ENCODE measurements around the gene KIF5A.

The KIF5A gene

DNA sequence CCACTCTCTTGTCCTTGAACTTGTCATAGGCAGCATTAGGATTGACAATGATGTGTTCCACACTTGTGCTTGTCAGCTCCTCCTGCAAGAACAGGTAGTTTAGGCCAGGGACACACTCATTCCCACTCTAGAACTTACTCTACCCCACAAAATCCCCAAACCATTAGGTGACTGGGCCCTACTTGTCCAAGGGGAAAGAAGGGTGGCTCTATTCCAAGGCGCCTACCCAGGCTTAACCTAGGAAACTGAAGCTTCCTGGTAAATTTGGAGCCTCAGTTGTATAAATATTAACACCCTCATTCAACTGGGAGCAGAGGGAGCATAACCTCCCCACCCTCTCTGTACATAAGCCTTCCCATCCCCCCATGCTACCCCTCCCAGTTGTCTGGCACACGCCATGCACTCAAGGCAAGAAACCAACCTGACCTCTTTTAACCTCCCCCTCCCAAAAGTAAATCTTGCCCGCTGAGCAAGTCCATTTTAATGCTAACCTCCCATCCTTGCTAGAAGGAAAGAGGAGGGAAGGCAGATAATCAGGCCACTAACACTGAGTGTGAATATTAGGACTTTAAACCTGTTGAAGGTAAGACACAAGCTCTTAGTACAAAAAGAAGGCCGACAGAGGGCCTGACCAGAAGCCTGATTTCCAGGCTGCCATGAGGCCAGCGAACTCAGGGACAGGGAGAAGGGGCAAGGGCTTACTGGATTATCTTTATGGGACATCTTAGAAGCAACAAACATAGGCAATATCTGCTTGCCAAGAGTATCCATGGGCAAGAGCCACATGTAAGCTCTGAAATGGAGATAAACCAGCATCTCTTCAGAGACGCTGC, 13.9 kb upstream of the KIF5A start:
- DNase-seq, result no peak

DNA sequence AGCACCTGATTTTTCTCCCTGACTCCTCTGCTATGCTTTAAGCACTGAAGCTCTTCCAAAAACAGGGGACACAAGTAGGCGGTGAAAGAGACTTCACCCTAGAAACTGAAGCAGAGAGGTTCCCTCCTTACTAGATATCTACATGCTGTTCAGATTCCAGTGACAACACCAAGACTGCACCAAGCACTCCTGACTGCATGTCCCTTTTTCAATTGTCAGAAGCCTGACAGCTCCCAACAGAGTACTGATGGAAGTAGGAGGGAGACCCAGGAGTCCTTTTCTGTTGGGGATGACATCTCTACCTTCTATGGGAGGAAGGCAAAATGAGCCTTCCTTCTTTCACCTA, 13.3 kb upstream of the KIF5A start:
- no peak for DNase-seq

- DNase-seq, result no peak
Measured at GRCh38 chr12:57539134-57539768, 10.6 kb upstream of the KIF5A start.

- DNase-seq, result no peak
Measured at GRCh38 chr12:57541001-57541400, 8.8 kb upstream of the KIF5A start.

- DNase-seq, result no peak
Measured at GRCh38 chr12:57541717-57542116, 8.1 kb upstream of the KIF5A start.

GRCh38 chr12:57543581-57543980, 6.3 kb upstream of the KIF5A start:
- DNase-seq, result no peak

GRCh38 chr12:57545809-57546437, 3.9 kb upstream of the KIF5A start:
- DNase-seq, result no peak

DNA sequence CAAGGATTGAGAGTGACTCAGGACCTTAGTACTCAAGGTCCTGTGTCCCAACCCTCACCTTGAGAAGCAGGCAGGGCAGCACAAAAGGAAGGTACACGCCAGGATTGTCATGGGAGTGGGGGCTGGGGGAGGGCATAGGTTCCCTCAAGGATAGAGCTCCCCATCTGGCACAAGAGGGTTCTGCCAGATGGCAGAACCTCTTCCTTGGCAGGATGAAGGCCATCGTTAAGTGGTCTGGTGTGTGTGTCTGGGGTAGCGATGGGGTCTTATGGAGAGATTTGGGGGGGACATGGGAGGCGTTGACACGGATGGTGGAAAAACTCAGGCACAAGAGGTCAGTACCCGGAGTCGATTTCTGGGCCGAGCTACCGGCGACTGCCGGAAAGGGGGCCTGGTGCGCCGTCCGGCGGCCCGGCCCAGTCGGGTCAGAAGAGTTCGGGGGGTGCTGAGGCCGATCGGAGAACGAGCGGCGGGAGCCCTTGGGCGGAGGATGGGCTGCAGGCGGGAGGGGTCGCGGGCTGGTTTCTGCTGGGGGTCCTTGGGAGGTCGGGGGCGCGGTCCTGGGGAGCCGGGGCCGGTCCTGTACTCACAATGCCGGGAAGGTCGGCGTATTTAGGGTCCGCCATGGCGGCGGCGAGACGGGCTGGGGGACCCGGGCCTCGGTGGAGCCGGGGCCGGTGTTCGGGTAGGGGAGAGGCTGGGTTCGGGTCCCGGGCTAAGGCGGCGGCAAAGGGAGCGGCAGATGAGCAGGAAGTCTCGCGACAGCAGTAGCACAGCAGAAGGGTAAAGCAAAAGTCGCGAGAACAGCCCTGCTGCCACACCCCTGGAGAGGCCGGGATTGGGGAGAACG, 3.2 kb upstream of the KIF5A start, which contains the start of gene DCTN2:
Gene DCTN2, minus strand, starts transcription at position 755 of the 850 bp plus-strand sequence. Its CDS starts 129 bp downstream, at position 626.
- DNase-seq, result peak; percentile 95

DNA sequence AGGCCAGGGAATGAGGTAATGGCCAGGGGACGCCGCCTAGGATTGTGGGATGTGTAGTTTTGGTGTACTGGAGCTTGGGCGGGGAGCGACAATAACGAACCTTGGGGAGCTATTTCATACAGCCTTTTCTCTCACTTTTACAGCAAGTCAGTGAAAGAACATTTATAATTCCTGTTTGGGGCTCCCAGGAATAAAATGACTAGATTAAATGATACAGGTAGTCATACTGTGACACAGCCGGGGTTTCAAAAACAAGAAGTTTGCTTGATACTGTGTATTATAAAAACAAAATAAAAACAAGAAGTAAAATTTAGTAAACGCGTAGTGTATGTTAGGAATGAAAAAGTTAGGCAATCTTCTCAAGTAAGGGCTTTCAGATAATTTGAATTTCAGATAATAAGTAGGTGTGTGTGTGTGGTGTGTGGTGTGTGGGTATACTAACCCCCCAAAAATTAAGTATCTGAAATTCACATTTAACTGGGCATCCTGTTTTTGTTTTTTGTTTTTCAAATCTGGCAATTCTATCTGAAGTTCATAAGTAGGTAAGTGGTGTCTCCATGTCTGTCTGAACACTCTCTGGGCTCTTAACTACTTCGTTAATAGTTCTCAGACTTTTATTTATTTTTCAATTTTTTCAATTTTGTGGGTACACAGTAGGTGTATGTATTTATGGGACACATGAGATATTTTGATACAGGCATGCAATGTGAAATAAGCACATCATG, 2.4 kb upstream of the KIF5A start:
- DNase-seq, result no peak

GRCh38 chr12:57548013-57548315, 1.9 kb upstream of the KIF5A start:
- no peak for DNase-seq

DNA sequence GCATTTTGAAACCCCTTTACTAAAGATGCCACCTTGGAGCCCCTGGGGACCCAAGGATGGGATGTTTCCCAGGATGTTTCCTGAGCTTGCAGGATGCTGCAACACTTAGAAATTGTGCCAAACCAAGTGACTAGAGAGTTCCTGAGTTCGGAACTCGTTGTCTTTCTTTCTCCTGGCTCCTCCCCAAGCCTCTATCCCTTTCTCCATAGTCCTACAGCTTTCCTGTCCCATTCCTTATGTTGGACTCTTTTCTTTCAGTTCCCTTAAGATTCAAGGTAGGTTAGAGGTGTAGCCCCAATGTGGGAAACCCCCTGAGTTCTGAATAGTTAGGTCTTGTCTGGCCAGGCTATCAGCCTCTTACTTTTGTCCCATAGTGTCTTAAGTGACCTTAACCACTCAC, 1.4 kb upstream of the KIF5A start:
- no peak for DNase-seq

GRCh38 chr12:57549203-57549908, 488 bp upstream of the KIF5A start:
- no peak for DNase-seq

DNA sequence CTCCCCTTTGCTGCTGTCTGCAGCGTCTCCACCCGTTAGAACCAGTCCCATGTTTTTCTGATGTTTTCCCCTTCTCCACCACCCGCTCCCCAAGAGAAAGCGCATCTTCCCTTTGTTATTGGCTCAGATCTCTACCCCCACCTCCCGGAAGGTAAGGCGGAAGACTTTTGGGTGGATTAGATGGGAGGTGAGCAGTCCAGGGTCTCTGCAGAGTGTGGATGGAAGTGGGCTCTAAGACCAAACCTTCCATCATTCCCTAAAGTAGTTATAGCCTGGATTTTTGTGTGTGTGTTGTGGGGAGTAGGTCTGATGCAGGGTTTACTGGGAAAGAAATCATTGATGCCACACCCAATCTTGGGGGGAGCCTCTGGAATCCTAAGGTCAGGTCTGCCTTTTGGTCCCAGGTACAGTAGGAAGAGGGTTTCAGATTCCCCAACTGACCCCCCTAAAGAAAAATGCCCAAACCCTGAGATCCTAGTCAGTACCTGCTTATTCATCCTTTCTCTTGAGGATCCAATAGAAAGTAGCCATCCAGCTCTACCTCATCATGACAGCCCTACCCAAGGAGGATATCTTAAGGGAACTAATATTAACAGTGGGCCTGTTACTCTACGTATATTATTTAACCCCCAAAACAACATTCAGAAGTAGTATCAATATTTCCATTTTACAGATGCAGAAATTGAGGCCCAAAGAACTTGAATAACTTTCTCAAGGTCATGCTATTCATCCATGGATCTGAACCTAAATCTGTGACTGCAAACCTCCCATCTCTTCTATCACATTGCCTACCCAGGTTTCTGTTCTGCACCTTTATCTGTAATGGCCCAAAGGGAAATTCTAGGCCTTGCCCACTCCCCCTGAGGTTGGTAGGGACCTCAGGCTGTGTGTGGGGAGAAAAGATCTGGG, 1.1 kb downstream of the KIF5A start:
- DNase-seq, result no peak

GRCh38 chr12:57551637-57552305, 1.9 kb downstream of the KIF5A start:
- DNase-seq, result no peak

- no peak for DNase-seq
Measured at GRCh38 chr12:57552306-57552651, 2.4 kb downstream of the KIF5A start.

GRCh38 chr12:57552835-57553313, 3.0 kb downstream of the KIF5A start:
- no peak for DNase-seq

DNA sequence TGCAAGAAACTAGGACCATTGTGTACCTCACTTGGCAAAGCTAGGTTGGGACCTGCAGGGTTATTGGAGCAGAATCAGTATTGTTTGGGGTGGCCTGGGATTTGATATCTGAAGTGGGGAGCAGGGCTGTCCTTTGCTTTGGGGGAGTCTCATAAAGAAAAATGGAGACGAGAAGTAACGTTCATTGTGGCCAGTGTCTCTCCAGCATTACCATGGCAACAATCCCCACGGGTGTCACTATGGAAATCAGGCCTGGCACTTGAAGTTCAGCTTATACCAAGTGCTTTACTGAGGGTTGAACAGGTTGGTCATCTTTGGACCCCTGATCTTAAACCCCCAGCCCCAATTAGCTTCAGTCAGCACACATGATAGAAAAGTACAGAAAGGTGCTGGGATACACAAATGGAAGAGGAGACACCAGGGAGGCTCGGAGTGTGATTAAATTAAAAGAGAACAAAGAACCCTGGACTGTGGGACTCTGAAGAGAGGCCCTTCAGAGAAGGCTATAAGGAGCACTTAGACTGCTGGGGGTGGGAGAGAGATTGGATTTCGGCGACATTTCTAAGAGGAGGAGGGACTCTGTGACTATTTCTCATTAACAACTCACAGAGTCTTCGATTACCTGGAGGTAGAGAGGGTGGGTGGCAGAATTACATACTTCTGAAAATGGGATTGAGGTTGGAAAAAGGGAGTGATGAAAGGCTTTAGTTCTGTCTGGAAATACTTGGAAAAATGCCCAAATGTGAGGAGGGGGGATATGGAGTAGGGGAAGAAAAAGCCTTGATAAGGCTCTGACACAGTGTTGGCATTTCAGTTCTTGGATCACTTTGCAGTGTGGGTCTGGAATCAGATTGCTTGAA, 3.7 kb downstream of the KIF5A start:
- DNase-seq, result no peak

DNA sequence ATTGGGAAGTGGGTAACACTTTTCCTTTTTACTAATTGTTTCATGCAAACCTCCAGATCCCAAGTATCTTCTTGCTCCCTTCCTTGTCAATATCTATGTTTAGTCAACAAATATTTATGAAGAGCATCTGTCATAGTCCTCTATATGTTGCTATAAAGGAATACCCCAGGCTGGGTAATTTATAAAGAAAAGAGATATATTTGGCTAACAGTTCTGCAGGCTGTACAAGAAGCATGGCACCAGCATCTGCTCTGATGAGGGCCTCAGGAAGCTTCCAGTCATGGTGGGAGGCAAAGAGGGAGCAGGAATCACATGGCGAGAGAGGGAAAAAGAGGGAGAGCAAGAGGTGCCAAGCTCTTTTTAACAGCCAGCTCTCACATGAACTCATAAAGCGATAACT, 4.6 kb downstream of the KIF5A start:
- DNase-seq, result no peak

DNA sequence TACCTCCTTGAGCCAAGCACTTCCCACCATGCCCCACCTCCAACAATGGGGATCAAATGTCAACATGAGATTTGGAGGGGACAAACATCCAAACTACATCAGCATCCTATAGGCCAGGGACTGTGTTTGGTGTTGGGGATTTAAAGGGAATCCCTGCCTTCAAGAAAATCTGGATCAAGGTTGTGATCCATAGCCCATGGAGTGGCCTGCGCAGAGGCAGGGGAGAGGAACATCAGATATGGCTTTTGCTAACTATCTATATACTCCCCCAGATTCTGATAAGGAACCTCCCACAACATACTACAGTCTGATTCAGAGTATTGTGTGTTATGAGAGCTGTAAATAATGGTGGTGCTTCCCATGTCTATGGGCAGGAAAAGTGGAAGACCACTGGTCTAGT, 5.1 kb downstream of the KIF5A start:
- no peak for DNase-seq
